GM06990 (cell line): Measurements from ENCODE around the gene FFAR1.
A peak's percentile ranks its signal among the peaks of the same experiment; 100 is the strongest.
"Not testable (repeated sequence)": the region's sequence is repeated elsewhere in the genome, so short reads cannot be mapped to it uniquely, and the experiment has no call there.

Experiments used
- DNase-seq: peaks from one replicate; pipeline ENCODE4 v3.0.0-alpha.2; 2011; ENCODE audit not compliant: insufficient read length; ENCODE audit errors: extremely low read depth
- H3K27me3 ChIP-seq: replicated peaks from 2 replicates; pipeline ENCODE4 v1.6.0; 2011; ENCODE audit warnings: low read length; ENCODE audit not compliant: control insufficient read depth, insufficient read depth
- H3K36me3 ChIP-seq: 2 replicates; pipeline ENCODE4 v1.5.1; 2011; ENCODE audit warnings: low read length; ENCODE audit not compliant: control insufficient read depth, insufficient read depth
- H3K4me3 ChIP-seq: replicated peaks from 2 replicates; pipeline ENCODE4 v1.5.1; 2011; ENCODE audit warnings: low read depth, mild to moderate bottlenecking, control low read depth, low read length
- TF ChIP-seq, protein P1 (sequence below): IDR thresholded peaks from 2 replicates; pipeline ENCODE4 v1.5.1; 2011; ENCODE audit warnings: low read length, control low read depth, mild to moderate bottlenecking, inconsistent platforms; ENCODE audit not compliant: insufficient read depth, poor library complexity, severe bottlenecking

FFAR1 gene

DNA sequence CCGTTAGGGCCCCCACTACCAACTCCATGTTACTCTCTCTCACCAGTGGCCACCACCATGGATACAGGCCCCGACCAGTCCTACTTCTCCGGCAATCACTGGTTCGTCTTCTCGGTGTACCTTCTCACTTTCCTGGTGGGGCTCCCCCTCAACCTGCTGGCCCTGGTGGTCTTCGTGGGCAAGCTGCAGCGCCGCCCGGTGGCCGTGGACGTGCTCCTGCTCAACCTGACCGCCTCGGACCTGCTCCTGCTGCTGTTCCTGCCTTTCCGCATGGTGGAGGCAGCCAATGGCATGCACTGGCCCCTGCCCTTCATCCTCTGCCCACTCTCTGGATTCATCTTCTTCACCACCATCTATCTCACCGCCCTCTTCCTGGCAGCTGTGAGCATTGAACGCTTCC, 11.1 kb downstream of the FFAR1 start:
- DNase-seq, H3K27me3 ChIP-seq, H3K36me3 ChIP-seq, H3K4me3 ChIP-seq: not testable (repeated sequence)
- TF ChIP-seq, protein P1, sequence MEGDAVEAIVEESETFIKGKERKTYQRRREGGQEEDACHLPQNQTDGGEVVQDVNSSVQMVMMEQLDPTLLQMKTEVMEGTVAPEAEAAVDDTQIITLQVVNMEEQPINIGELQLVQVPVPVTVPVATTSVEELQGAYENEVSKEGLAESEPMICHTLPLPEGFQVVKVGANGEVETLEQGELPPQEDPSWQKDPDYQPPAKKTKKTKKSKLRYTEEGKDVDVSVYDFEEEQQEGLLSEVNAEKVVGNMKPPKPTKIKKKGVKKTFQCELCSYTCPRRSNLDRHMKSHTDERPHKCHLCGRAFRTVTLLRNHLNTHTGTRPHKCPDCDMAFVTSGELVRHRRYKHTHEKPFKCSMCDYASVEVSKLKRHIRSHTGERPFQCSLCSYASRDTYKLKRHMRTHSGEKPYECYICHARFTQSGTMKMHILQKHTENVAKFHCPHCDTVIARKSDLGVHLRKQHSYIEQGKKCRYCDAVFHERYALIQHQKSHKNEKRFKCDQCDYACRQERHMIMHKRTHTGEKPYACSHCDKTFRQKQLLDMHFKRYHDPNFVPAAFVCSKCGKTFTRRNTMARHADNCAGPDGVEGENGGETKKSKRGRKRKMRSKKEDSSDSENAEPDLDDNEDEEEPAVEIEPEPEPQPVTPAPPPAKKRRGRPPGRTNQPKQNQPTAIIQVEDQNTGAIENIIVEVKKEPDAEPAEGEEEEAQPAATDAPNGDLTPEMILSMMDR = peak; percentile 7

DNA sequence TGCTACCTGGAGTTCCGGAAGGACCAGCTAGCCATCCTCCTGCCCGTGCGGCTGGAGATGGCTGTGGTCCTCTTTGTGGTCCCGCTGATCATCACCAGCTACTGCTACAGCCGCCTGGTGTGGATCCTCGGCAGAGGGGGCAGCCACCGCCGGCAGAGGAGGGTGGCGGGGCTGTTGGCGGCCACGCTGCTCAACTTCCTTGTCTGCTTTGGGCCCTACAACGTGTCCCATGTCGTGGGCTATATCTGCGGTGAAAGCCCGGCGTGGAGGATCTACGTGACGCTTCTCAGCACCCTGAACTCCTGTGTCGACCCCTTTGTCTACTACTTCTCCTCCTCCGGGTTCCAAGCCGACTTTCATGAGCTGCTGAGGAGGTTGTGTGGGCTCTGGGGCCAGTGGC, 11.7 kb downstream of the FFAR1 start:
- not testable (repeated sequence) for H3K36me3 ChIP-seq, H3K27me3 ChIP-seq, H3K4me3 ChIP-seq, DNase-seq

GRCh38 chr19:35360081-35360480, 12.4 kb downstream of the FFAR1 start:
- H3K36me3 ChIP-seq, H3K4me3 ChIP-seq, H3K27me3 ChIP-seq, DNase-seq: not testable (repeated sequence)

DNA sequence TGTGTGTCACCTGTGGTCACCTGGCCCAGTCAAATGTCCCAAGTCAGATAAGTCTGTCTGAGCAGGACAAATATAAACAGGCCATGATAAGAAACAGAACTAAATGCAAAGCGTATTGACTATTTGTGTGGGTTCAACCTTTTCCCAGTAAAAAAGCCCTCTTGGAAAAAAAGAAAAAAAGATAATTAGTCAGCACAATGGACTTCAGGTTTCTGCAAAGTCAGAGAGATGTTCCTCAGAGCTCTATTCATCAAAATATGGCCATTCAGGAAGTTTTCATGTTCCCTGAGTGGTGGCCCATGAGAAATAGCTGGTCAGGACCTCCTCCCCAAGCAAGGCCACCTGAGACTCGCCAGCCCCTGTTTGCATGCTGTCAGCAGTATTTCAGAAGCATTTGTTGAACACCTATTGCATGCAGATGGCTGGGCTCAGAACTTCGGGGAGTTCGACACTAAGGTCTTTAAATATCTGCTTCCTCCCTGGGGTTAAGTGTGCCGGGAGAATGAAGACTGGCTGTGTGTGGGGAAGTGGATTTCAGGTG, 13.2 kb downstream of the FFAR1 start:
- no peak for DNase-seq
- H3K27me3 ChIP-seq = no peaks in the 10 kb centered on the region
- TF ChIP-seq, protein P1 = no peak
- H3K36me3 ChIP-seq = no peaks in the 10 kb centered on the region
- no peak overlapping the region for H3K4me3 ChIP-seq

DNA sequence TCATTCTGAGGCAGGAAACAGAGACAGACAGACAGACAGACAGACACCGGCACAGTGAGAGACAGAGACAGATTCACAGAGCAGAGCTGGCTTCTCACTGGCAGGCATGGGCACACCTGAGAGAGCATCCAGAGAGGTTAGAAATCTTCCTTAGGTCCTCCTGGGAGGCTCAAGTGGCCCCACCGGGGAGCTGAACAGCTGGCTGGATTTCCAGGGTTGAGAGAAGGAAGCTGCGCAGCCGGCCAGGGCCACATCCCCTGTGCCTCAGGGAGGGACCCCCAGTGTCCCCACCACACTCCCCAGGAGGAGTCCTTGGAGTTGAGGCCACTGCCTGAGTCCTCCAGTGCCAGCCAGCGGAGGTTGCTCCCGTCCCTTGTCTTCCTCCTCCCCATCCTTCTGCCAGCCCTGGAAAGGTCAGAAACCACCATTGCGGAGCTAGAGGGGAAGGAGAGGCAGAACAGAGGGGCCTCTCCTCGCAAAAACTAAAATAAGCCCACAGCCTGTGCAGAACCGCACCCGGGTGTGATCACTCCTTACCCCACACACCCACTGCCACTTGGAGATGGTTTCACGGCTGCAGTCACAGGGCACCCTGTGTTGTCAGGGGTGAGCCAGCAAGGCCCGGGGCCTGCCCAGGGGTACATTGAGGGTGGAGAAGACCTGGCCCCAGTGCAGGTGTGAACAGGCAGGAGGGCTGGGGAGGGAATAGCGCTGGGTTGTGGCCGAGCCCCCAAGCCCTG, 14.7 kb downstream of the FFAR1 start:
- Histone ChIP-seq H3K27me3 (no peaks in the 10 kb centered on the region), H3K36me3 (no peaks in the 10 kb centered on the region), H3K4me3 (no peak overlapping the region)
- no peak for DNase-seq
- TF ChIP-seq, protein P1 = no peak

DNA sequence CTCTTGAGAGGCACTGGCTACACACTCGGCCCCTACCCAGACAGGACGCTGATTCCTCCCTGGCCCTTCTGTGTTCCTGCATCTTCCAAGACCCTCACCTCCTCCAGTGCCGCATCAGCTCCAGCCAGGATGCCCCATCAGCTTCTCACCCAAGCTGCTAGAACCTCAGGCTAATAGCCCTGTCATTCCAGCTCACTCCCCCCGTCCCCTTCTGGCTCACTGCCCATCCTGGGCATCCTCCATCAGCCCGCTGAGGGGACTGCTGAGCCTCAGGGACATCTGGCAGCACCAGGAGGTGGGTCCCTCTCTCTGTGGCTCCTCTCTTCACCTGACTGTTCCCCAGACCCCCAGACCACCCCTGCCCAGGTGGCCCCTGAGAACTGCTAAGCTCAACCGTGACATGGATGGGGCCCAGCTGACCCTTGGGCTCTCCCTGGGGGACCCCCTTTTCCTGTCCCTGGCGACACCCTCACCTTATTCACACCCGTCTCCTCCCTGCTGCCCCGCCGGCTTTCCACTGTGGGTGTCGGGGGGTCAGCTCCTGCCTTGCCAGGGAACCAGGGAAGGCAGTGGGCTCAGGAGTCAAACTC, 15.4 kb downstream of the FFAR1 start:
- H3K27me3 ChIP-seq = no peaks in the 10 kb centered on the region
- no peaks in the 10 kb centered on the region for H3K36me3 ChIP-seq
- no peak overlapping the region for H3K4me3 ChIP-seq
- TF ChIP-seq, protein P1 = no peak
- DNase-seq = no peak
